Hepatocyte (in vitro differentiated cells): ENCODE measurements around the gene MYH6.

ENCODE experiments used
- EZH2 ChIP-seq: fragments of 200-600 bp; sonication (generic); IDR thresholded peaks from 2 replicates; pipeline ENCODE4 v1.6.1; 2016; ENCODE audit warnings: antibody characterized with exemption, mild to moderate bottlenecking, borderline replicate concordance
- EZH2phosphoT487 ChIP-seq: fragments of 200-600 bp; sonication (generic); IDR thresholded peaks from one replicate; pipeline ENCODE4 v1.6.1; 2018; ENCODE audit warnings: antibody characterized with exemption, mild to moderate bottlenecking, low read depth, moderate library complexity; ENCODE audit not compliant: unreplicated experiment, severe bottlenecking
- TF ChIP-seq, protein P1 (sequence below): fragments of 200-600 bp; sonication (generic); IDR thresholded peaks from 2 replicates; pipeline ENCODE4 v1.5.1; 2016; ENCODE audit warnings: antibody characterized with exemption, mild to moderate bottlenecking; ENCODE audit not compliant: poor library complexity

DNA sequence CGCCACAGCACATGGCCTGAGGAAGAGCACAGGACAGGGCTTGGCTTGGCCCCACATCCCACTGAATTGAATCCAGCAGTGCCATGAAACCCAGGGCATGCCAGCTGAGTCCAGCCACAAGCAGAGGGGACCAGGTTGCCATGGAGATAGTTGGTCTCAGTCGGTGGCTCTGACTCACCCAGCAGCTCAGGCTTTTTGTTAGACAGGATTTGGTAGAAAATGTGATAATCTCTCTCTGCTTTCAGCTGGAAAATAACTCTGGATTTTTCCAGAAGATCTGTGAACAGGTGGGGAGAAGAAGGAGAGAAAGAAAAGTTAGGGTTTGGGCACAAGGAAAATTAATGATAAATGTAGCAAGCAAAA lies 22.6 kb upstream of the MYH6 start:
- TF ChIP-seq, protein P1, sequence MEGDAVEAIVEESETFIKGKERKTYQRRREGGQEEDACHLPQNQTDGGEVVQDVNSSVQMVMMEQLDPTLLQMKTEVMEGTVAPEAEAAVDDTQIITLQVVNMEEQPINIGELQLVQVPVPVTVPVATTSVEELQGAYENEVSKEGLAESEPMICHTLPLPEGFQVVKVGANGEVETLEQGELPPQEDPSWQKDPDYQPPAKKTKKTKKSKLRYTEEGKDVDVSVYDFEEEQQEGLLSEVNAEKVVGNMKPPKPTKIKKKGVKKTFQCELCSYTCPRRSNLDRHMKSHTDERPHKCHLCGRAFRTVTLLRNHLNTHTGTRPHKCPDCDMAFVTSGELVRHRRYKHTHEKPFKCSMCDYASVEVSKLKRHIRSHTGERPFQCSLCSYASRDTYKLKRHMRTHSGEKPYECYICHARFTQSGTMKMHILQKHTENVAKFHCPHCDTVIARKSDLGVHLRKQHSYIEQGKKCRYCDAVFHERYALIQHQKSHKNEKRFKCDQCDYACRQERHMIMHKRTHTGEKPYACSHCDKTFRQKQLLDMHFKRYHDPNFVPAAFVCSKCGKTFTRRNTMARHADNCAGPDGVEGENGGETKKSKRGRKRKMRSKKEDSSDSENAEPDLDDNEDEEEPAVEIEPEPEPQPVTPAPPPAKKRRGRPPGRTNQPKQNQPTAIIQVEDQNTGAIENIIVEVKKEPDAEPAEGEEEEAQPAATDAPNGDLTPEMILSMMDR, result no peak
- TF ChIP-seq EZH2 (no peak), EZH2phosphoT487 (no peak)
